OCI-LY1 (cell line): ENCODE results near the gene PHF19.

Source experiments
- H2AFZ ChIP-seq: fragments of 200-600 bp; sonication (generic), shearing (Covaris generic); 2 replicates; pipeline ENCODE4 v1.6.0; 2014; ENCODE audit warnings: antibody characterized with exemption, mild to moderate bottlenecking, low read length
- H3F3A ChIP-seq: fragments of 200-600 bp; sonication (generic), shearing (Covaris generic); 2 replicates; pipeline ENCODE4 v1.6.0; 2014; ENCODE audit warnings: mild to moderate bottlenecking, antibody characterized with exemption, low read length, moderate library complexity; ENCODE audit not compliant: insufficient read depth
- H3K27ac ChIP-seq: fragments of 200-600 bp; sonication (generic); 2 replicates; pipeline ENCODE4 v1.5.1; 2014; ENCODE audit warnings: low read length, mixed run types, mild to moderate bottlenecking, low read depth; ENCODE audit not compliant: poor library complexity, severe bottlenecking
- H3K27me3 ChIP-seq: fragments of 200-600 bp; sonication (generic); 2 replicates; pipeline ENCODE4 v1.6.0; 2014; ENCODE audit warnings: antibody characterized with exemption, mild to moderate bottlenecking, low read length, moderate library complexity; ENCODE audit not compliant: insufficient read depth
- H3K36me3 ChIP-seq: fragments of 200-600 bp; sonication (generic); 2 replicates; pipeline ENCODE4 v1.6.1; 2014; ENCODE audit warnings: mild to moderate bottlenecking, antibody characterized with exemption, low read length, moderate library complexity, mixed read lengths; ENCODE audit not compliant: insufficient read depth
- H3K4me1 ChIP-seq: fragments of 200-600 bp; sonication (generic); 2 replicates; pipeline ENCODE4 v1.5.1; 2014; ENCODE audit warnings: mild to moderate bottlenecking, low read length, moderate library complexity; ENCODE audit not compliant: insufficient read depth, severe bottlenecking
- H3K4me2 ChIP-seq: fragments of 200-600 bp; sonication (generic), shearing (Covaris generic); 2 replicates; pipeline ENCODE4 v1.6.1; 2014; ENCODE audit warnings: low read length
- H3K4me3 ChIP-seq: fragments of 200-600 bp; sonication (generic); 2 replicates; pipeline ENCODE4 v1.5.1; 2014; ENCODE audit warnings: low read length, low read depth, mild to moderate bottlenecking, mixed read lengths; ENCODE audit not compliant: poor library complexity, severe bottlenecking
- H3K79me2 ChIP-seq: fragments of 200-600 bp; shearing (Covaris generic); 2 replicates; pipeline ENCODE4 v1.6.1; 2016; ENCODE audit warnings: mixed run types, low read length, mixed read lengths; ENCODE audit not compliant: insufficient read depth
- H3K9ac ChIP-seq: fragments of 200-600 bp; sonication (generic), shearing (Covaris generic); 2 replicates; pipeline ENCODE4 v1.6.1; 2014; ENCODE audit warnings: mild to moderate bottlenecking, low read length, mixed read lengths
- H3K9me2 ChIP-seq: fragments of 200-600 bp; sonication (generic), shearing (Covaris generic); 2 replicates; pipeline ENCODE4 v1.6.1; 2014; ENCODE audit warnings: low read depth, mild to moderate bottlenecking, low read length, mixed read lengths
- H3K9me3 ChIP-seq: fragments of 200-600 bp; shearing (Covaris generic); 2 replicates; pipeline ENCODE4 v1.6.1; 2014; ENCODE audit warnings: low read length, mixed read lengths
- H4K20me1 ChIP-seq: fragments of 200-600 bp; sonication (generic), shearing (Covaris generic); 2 replicates; pipeline ENCODE4 v1.6.0; 2016; ENCODE audit warnings: mild to moderate bottlenecking, low read length; ENCODE audit not compliant: insufficient read depth
- EZH2 ChIP-seq: fragments of 200-600 bp; sonication (generic), shearing (Covaris generic); IDR thresholded peaks from 2 replicates; pipeline ENCODE4 v1.8.0; 2017; ENCODE audit warnings: borderline replicate concordance, mixed run types, mild to moderate bottlenecking, antibody characterized with exemption, low read length, moderate library complexity, mixed read lengths
- TF ChIP-seq, protein P1 (sequence below): fragments of 200-600 bp; sonication (generic), shearing (Covaris generic); IDR thresholded peaks from 2 replicates; pipeline ENCODE4 v1.5.1; 2017; ENCODE audit warnings: mild to moderate bottlenecking, antibody characterized with exemption, low read length, moderate library complexity, mixed read lengths

Gene PHF19

DNA sequence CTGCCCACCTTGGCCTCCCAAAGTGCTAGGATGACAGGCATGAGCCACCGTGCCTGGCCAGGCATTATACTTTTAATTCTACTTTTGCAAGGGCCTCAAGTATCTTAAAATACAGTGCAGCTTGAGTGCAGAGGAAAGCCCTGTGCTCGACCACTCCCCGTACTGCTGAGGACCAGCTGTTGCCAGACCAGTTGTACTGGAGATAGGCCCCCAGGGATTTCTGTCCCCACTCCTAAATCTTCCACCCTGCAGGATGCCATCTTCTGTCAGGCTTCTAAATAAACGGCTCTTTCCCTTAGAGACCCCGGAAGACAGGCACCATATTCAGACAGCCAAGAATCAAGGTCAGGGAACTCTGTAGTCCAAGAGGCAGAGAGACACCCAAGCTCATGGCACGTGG, 17.6 kb downstream of the PHF19 start:
- H3K36me3 ChIP-seq, result peaks cover 75% of the 10 kb centered on the region; the same call in 1 of the 2 replicates
- no peaks in the 10 kb centered on the region for H3K4me1 ChIP-seq
- H2AFZ ChIP-seq, result no peak overlapping the region

DNA sequence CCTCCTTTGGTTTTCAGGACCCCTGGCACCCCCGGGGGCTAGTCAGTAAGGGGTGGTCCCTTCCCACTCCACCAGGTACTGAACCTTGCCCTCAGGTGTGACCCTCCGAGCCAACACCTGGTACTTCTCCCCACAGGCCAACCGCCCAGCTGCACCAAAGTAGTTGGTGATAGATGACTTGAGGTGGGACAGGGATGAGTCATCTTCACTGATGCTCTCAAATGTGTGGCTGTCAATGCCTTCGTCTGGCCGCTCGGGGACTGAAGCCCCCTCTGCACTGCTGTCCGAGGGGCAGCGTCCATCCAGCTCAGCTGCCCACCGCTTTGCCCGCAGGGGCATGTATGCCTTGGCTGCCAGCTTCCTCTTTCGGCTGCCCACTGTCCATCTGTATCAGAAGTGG, 19.1 kb downstream of the PHF19 start:
- no peaks in the 10 kb centered on the region for H4K20me1 ChIP-seq
- H3K9me2 ChIP-seq, result no peaks in the 10 kb centered on the region
- H3K4me3 ChIP-seq, result no peak overlapping the region
- H3F3A ChIP-seq, result no peaks in the 10 kb centered on the region
- H3K79me2 ChIP-seq, result no peaks in the 10 kb centered on the region
- no peaks in the 10 kb centered on the region for H3K4me1 ChIP-seq
- no peak overlapping the region for H3K27ac ChIP-seq
- H3K4me2 ChIP-seq, result no peak overlapping the region
- H3K27me3 ChIP-seq, result no peaks in the 10 kb centered on the region
- H2AFZ ChIP-seq, result no peak overlapping the region
- TF ChIP-seq, protein P1, sequence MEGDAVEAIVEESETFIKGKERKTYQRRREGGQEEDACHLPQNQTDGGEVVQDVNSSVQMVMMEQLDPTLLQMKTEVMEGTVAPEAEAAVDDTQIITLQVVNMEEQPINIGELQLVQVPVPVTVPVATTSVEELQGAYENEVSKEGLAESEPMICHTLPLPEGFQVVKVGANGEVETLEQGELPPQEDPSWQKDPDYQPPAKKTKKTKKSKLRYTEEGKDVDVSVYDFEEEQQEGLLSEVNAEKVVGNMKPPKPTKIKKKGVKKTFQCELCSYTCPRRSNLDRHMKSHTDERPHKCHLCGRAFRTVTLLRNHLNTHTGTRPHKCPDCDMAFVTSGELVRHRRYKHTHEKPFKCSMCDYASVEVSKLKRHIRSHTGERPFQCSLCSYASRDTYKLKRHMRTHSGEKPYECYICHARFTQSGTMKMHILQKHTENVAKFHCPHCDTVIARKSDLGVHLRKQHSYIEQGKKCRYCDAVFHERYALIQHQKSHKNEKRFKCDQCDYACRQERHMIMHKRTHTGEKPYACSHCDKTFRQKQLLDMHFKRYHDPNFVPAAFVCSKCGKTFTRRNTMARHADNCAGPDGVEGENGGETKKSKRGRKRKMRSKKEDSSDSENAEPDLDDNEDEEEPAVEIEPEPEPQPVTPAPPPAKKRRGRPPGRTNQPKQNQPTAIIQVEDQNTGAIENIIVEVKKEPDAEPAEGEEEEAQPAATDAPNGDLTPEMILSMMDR, result no peak
- no peak for TF ChIP-seq EZH2
- no peaks in the 10 kb centered on the region for H3K9me3 ChIP-seq
- H3K9ac ChIP-seq, result no peak overlapping the region
- H3K36me3 ChIP-seq, result peaks cover 67% of the 10 kb centered on the region; the same call in 1 of the 2 replicates

More for the DNA sequence above, 17.6 kb downstream of the PHF19 start:
- Histone ChIP-seq H4K20me1 (no peaks in the 10 kb centered on the region), H3K27ac (no peak overlapping the region), H3K4me3 (no peak overlapping the region), H3K9me2 (no peaks in the 10 kb centered on the region), H3K9me3 (no peaks in the 10 kb centered on the region), H3K79me2 (no peaks in the 10 kb centered on the region), H3K4me2 (no peak overlapping the region), H3K9ac (no peak overlapping the region), H3K27me3 (no peaks in the 10 kb centered on the region), H3F3A (no peaks in the 10 kb centered on the region)
- TF ChIP-seq EZH2, result no peak

DNA sequence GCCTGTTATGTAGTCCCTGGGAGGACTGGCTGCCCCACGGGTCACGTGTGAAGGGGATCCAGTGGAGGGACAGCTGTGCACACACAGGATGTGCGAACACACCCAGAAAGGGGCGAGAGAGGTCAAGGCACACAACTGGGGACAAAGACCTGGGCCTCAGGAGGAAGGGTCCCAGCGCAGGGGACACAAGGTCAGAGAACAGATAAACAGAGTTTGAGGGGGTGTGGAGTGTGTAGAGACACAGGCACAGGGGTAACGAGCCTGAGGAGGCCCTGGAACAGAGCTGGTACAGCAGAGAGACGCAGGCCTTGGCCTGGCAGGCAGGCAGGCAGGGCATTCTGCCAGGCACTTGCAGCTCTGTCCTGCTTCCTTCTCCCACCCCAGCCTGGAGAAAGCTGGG, 19.5 kb downstream of the PHF19 start:
- H3K9ac ChIP-seq, result no peak overlapping the region
- H3F3A ChIP-seq, result no peaks in the 10 kb centered on the region
- H3K4me3 ChIP-seq, result no peak overlapping the region
- no peak for TF ChIP-seq EZH2
- TF ChIP-seq, protein P1, result no peak
- H3K4me2 ChIP-seq, result no peak overlapping the region
- H3K36me3 ChIP-seq, result peaks cover 65% of the 10 kb centered on the region; the same call in 1 of the 2 replicates
- H3K27ac ChIP-seq, result no peak overlapping the region
- no peaks in the 10 kb centered on the region for H3K9me2 ChIP-seq
- H3K4me1 ChIP-seq, result no peaks in the 10 kb centered on the region
- H4K20me1 ChIP-seq, result no peaks in the 10 kb centered on the region
- H3K9me3 ChIP-seq, result no peaks in the 10 kb centered on the region
- H3K79me2 ChIP-seq, result no peaks in the 10 kb centered on the region
- H3K27me3 ChIP-seq, result no peaks in the 10 kb centered on the region
- no peak overlapping the region for H2AFZ ChIP-seq

DNA sequence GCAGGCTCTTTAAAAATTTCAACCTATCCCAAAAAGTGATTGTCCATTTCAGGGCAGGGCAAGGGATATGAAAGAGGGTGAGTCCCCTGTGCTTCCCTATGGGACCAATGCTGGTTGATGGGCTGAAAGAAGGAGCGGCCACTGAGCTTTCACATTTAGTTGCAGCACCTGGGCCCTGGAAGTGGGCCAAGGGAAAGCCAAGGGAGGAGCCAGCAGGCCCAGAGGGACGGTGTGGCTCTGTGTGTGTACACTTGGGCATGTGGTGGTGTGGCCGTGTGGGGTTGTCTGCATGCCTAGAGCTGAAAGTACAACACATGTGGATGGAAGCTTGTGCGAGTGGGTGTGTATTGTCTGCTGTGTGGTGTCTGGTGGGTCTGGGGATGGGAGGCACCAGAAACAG, 20.3 kb downstream of the PHF19 start:
- H4K20me1 ChIP-seq, result no peaks in the 10 kb centered on the region
- H3K79me2 ChIP-seq, result no peaks in the 10 kb centered on the region
- H3K4me2 ChIP-seq, result no peak overlapping the region
- no peak overlapping the region for H3K9ac ChIP-seq
- H3K36me3 ChIP-seq, result peaks cover 68% of the 10 kb centered on the region; the same call in 1 of the 2 replicates
- no peaks in the 10 kb centered on the region for H3K9me2 ChIP-seq
- no peak overlapping the region for H3K4me3 ChIP-seq
- H3K27me3 ChIP-seq, result no peaks in the 10 kb centered on the region
- H3K27ac ChIP-seq, result no peak overlapping the region
- H3F3A ChIP-seq, result no peaks in the 10 kb centered on the region
- H3K4me1 ChIP-seq, result no peaks in the 10 kb centered on the region
- H2AFZ ChIP-seq, result no peak overlapping the region
- no peak for TF ChIP-seq EZH2
- TF ChIP-seq, protein P1, result no peak
- no peaks in the 10 kb centered on the region for H3K9me3 ChIP-seq
